ENCODE results near the gene COMMD7. TPM values are rescaled to one million over a fixed set of nuclear protein-coding genes. Genes with fewer than 3 reads are reported as not detected.
A peak's percentile ranks its signal among the peaks of the same experiment; 100 is the strongest.
"Not testable (repeated sequence)": the region's sequence is repeated elsewhere in the genome, so short reads cannot be mapped to it uniquely, and the experiment has no call there.

The COMMD7 gene
- total RNA-seq, 2 experiments from 2014 or later, result 33.8 to 36.6 TPM

DNA sequence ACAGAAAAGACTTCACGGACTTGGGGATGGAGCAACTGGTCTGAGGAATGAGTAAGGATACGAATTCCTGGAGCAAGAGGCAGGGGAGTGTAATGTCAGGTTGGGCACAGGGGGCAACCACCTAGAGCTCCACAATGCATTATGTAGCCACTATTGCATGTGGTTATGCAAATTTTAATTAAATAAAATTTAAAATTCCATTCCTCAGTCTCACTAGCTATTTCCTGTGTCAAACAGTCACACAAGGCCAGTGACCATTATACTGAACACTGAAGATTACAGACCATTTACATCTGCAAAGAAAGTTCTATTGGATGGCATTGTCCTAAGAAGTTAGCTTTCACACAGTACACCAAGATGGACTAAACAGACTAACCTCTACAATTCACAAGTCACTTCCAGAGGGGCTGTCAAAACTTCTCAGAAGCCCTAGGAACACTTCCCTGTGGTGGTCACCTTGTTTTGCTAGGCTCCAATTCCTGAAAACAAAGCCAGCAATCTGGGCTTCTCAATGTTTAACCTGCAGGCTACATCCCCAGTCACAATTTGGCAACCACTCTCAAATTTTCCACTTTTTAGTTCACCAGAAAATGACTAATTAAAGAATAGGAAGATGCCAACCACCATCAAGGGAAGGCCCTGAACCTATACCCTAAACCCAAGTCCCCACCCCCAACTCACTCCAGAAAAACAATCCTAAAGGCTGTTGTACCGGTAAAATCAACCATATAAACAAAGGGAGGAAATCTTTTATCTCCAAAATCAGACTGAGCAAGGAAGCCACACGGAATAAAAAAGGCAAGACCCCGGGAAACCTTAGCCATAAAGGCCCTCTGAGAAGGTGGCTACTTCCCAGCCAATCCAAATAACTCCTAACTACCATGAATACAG lies 35.3 kb downstream of the COMMD7 start:
- Mint-ChIP-seq H3K27me3 (ENCODE audit: low read depth) (no peaks in the 10 kb centered on the region), H3K36me3 (ENCODE audit: low read depth) (peaks cover 10% of the 10 kb centered on the region), H3K27ac (peak overlapping the region; percentile 26), H3K4me1 (ENCODE audit: low read depth) (peaks cover 7% of the 10 kb centered on the region), H3K9me3 (no peaks in the 10 kb centered on the region), H3K4me3 (no peak overlapping the region)
- intact Hi-C loops (cut with micrococcal nuclease), result no loop called here
- CTCF ChIA-PET, result interaction anchor here (0.9 kb wide), 1 partner anchor 70 kb away, joined by 3 read pairs; no protein-coding TSS in a partner anchor
- no peak for DNase-seq

DNA sequence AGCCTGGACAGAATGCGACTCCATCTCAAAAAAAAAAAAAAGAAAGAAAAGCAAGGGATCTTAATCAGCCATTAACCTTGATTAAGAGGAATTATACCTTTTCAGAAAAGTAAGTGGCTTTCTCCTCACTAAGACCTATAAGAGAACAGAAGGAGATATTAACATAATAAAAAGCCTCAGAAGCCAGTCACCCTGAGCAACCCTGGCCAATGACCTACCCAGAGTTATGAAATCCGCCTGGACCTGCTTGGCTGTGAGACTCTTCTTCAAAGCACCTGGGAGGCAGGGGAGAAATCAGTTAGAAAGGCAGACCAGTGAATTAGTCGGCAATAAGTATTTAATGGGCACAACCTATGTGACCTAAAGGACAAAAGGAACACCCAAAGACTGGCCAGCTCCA lies 36.8 kb downstream of the COMMD7 start:
- Mint-ChIP-seq H3K36me3 (ENCODE audit: low read depth) (peaks cover 14% of the 10 kb centered on the region), H3K9me3 (no peaks in the 10 kb centered on the region), H3K4me1 (ENCODE audit: low read depth) (peaks cover 7% of the 10 kb centered on the region), H3K27ac (no peak overlapping the region), H3K27me3 (ENCODE audit: low read depth) (no peaks in the 10 kb centered on the region), H3K4me3 (no peak overlapping the region)
- no peak for DNase-seq
- CTCF ChIA-PET, result interaction anchor here (0.6 to 1.1 kb wide), 3 partner anchors 9 to 217 kb away, joined by 3 to 4 read pairs (median 4); no protein-coding TSS in a partner anchor
- intact Hi-C loops (cut with micrococcal nuclease), result no loop called here

DNA sequence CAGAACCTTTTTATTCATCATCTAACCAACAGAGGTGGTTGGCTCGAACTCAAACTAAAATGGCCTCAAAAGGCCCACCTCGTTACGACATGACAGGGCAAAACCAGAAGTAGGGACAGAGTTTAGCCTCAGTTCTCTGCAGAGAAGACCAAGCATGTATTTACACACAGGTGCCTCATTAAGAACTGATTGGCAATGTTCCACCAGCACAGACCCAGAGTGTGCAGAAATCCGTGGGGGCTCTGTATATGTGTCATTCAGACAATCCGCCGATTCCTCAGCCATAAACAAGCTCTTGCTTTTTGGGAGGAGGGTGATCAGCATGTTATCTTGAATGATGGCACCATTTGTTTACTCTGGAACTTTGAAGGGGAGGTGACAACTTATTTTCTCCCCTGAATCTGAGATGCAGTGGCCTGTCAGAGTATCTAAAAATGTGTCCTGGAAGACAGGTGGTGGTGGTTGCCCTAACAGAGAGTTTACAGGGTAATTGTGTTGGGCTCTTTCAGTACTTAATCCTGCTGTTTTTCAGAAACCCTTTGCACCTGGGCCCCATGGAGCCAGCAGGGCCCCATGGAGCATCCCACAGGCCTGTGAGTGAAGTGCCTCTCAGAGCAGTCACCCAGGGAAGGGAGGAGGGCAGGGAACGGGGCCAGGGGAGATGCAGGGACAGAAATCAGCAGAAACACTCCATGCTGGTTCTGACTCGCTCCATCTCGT lies 40.4 kb downstream of the COMMD7 start:
- Mint-ChIP-seq H3K4me1 (ENCODE audit: low read depth) (peaks cover 2% of the 10 kb centered on the region), H3K27ac (no peak overlapping the region), H3K4me3 (no peak overlapping the region), H3K27me3 (ENCODE audit: low read depth) (no peaks in the 10 kb centered on the region), H3K36me3 (ENCODE audit: low read depth) (peaks cover 15% of the 10 kb centered on the region), H3K9me3 (no peaks in the 10 kb centered on the region)
- CTCF ChIA-PET, result interaction anchor here (2.4 kb wide), 1 partner anchor 75 kb away, joined by 11 read pairs; no protein-coding TSS in a partner anchor
- intact Hi-C loops (cut with micrococcal nuclease), result no loop called here
- no peak for DNase-seq

GRCh38 chr20:32697608-32698007 lies 45.7 kb downstream of the COMMD7 start:
- no peak overlapping the region for H3K27ac Mint-ChIP-seq
- H3K27me3 Mint-ChIP-seq (ENCODE audit: low read depth), result no peaks in the 10 kb centered on the region
- CTCF ChIA-PET, result interaction anchor here (1.8 kb wide), 1 partner anchor 81 kb away, joined by 8 read pairs; no protein-coding TSS in a partner anchor
- H3K9me3 Mint-ChIP-seq, result no peaks in the 10 kb centered on the region
- H3K4me1 Mint-ChIP-seq (ENCODE audit: low read depth), result no peaks in the 10 kb centered on the region
- peaks cover 5% of the 10 kb centered on the region for H3K36me3 Mint-ChIP-seq (ENCODE audit: low read depth)
- H3K4me3 Mint-ChIP-seq, result no peak overlapping the region
- intact Hi-C loops (cut with micrococcal nuclease), result no loop called here
- no peak for DNase-seq

- DNase-seq, result no peak
- H3K27me3 Mint-ChIP-seq (ENCODE audit: low read depth), result no peaks in the 10 kb centered on the region
- CTCF ChIA-PET, result no interaction called here
- no peaks in the 10 kb centered on the region for H3K9me3 Mint-ChIP-seq
- H3K36me3 Mint-ChIP-seq (ENCODE audit: low read depth), result no peaks in the 10 kb centered on the region
- no peak overlapping the region for H3K4me3 Mint-ChIP-seq
- no peak overlapping the region for H3K27ac Mint-ChIP-seq
- H3K4me1 Mint-ChIP-seq (ENCODE audit: low read depth), result no peaks in the 10 kb centered on the region
- intact Hi-C loops (cut with micrococcal nuclease), result no loop called here
Measured at GRCh38 chr20:32695089-32695488, 48.2 kb downstream of the COMMD7 start.

GRCh38 chr20:32688966-32689365 lies 54.3 kb downstream of the COMMD7 start:
- CTCF ChIA-PET, result interaction anchor here (1.2 kb wide), 1 partner anchor 89 kb away, joined by 4 read pairs; no protein-coding TSS in a partner anchor
- H3K9me3 Mint-ChIP-seq; H3K4me1 Mint-ChIP-seq (ENCODE audit: low read depth); H3K27me3 Mint-ChIP-seq (ENCODE audit: low read depth); H3K27ac Mint-ChIP-seq; H3K4me3 Mint-ChIP-seq; intact Hi-C loops (cut with micrococcal nuclease); H3K36me3 Mint-ChIP-seq (ENCODE audit: low read depth); DNase-seq: not testable (repeated sequence)

GRCh38 chr20:32687180-32687532 lies 56.1 kb downstream of the COMMD7 start:
- Mint-ChIP-seq H3K4me1 (ENCODE audit: low read depth) (no peaks in the 10 kb centered on the region), H3K27ac (no peak overlapping the region), H3K36me3 (ENCODE audit: low read depth) (no peaks in the 10 kb centered on the region), H3K9me3 (no peaks in the 10 kb centered on the region), H3K4me3 (no peak overlapping the region), H3K27me3 (ENCODE audit: low read depth) (no peaks in the 10 kb centered on the region)
- intact Hi-C loops (cut with micrococcal nuclease), result no loop called here
- no peak for DNase-seq
- CTCF ChIA-PET, result no interaction called here

- Mint-ChIP-seq H3K36me3 (ENCODE audit: low read depth) (no peaks in the 10 kb centered on the region), H3K27me3 (ENCODE audit: low read depth) (no peaks in the 10 kb centered on the region), H3K27ac (no peak overlapping the region), H3K4me1 (ENCODE audit: low read depth) (peaks cover under 1% of the 10 kb centered on the region), H3K9me3 (no peaks in the 10 kb centered on the region), H3K4me3 (no peak overlapping the region)
- intact Hi-C loops (cut with micrococcal nuclease), result no loop called here
- no peak for DNase-seq
- CTCF ChIA-PET, result interaction anchor here (0.7 kb wide), 1 partner anchor 246 kb away, joined by 3 read pairs; no protein-coding TSS in a partner anchor
Measured at GRCh38 chr20:32686530-32687179, 56.6 kb downstream of the COMMD7 start.

DNA sequence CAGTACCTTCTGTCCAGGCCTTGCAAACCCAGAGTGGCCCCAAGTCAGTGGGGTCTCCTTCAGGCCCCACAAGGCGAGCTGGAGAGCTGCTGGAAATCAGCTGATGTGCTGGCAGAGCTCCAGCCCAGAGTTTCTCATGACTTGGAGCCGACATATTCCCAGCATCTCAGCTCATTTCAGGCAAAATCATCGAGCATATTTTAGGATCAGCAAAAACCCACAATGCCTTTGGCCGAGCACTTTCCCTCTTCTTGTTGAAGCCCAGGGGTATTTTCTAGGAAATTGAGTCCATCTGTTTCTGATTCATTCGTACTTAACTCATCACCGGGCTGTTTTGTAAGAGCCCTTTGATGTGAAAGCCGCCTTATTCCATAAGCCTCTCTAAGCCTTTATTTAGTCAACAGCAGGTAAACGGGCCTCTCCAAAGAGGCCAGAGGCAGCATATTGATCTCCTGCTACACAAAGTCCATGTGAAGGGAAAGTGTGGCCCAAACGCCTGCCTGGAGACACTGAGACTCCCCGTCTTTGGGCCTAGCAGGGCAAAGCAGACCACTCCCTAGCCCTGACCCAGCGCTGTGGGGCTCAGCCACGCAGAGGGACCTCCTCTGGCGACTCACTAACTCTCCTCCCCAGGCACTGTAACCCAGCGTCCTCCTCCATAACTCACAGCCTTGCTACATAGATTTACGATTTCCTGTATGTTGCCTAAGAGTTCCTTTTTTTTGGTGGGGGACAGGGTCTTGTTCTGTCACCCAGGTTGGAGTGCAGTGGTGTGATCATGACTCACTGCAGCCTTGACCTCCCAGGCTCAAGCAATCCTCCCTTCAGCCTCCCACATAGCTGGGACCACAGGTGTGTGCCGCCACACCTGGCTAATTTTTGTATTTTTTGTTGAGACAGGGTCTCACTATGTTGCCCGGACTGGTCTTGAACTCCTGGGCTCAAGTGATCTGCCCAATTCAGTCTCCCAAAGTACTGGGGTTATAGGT lies 57.4 kb downstream of the COMMD7 start:
- DNase-seq, result no peak
- intact Hi-C loops (cut with micrococcal nuclease), result no loop called here
- Mint-ChIP-seq H3K36me3 (ENCODE audit: low read depth) (no peaks in the 10 kb centered on the region), H3K27me3 (ENCODE audit: low read depth) (no peaks in the 10 kb centered on the region), H3K4me1 (ENCODE audit: low read depth) (peaks cover 3% of the 10 kb centered on the region), H3K27ac (no peak overlapping the region), H3K4me3 (no peak overlapping the region), H3K9me3 (no peaks in the 10 kb centered on the region)
- CTCF ChIA-PET, result interaction anchor here (0.7 to 1.1 kb wide), 2 partner anchors 137 to 247 kb away, joined by 3 to 7 read pairs; no protein-coding TSS in a partner anchor

- H3K4me1 Mint-ChIP-seq (ENCODE audit: low read depth), result peaks cover 3% of the 10 kb centered on the region
- DNase-seq, result no peak
- H3K27ac Mint-ChIP-seq, result no peak overlapping the region
- no peak overlapping the region for H3K4me3 Mint-ChIP-seq
- H3K27me3 Mint-ChIP-seq (ENCODE audit: low read depth), result no peaks in the 10 kb centered on the region
- no peaks in the 10 kb centered on the region for H3K36me3 Mint-ChIP-seq (ENCODE audit: low read depth)
- intact Hi-C loops (cut with micrococcal nuclease), result no loop called here
- no peaks in the 10 kb centered on the region for H3K9me3 Mint-ChIP-seq
- CTCF ChIA-PET, result interaction anchor here (0.7 to 11.5 kb wide), 4 partner anchors 10 to 107 kb away, joined by 4 to 352 read pairs (median 5); no protein-coding TSS in a partner anchor
Measured at GRCh38 chr20:32682508-32682987, 60.7 kb downstream of the COMMD7 start.

Data from activated naive CD4-positive, alpha-beta T cell treated with anti-CD3 and anti-CD28 coated beads for 36 hours (primary cell).